Breast epithelium (tissue), 3 donors: ENCODE results near the gene IRF2.

Experiments used
- CTCF ChIP-seq, 3 donors: fragments of 450-650 bp; IDR thresholded peaks; one replicate each; pipeline ENCODE4 v1.5.1; 2016 to 2017; ENCODE audit warnings: antibody characterized with exemption in 3 of 3, mild to moderate bottlenecking in 3 of 3, moderate library complexity in 3 of 3
- POLR2A ChIP-seq: fragments of 450-650 bp; IDR thresholded peaks from one replicate; pipeline ENCODE4 v1.6.1; 2016; ENCODE audit warnings: antibody characterized with exemption, mild to moderate bottlenecking, moderate library complexity

- TF ChIP-seq CTCF (IDR thresholded peaks at IDR 0.05) (no peak), POLR2A (no peak)
These were observed 7.7 kb downstream of the IRF2 start for GRCh38 chr4:184466634-184467033.
